LHCN-M2 (cell line): ENCODE data around the gene COA8. TPM values are rescaled to one million over a fixed set of nuclear protein-coding genes. Genes with fewer than 3 reads are reported as not detected.
A peak's percentile ranks its signal among the peaks of the same experiment; 100 is the strongest.

Experiments
- DNase-seq: peaks from one replicate; pipeline ENCODE4 v3.0.0-alpha.2; 2012; ENCODE audit warnings: low read depth
- total RNA-seq: library from RNA; depleted of rRNA; stranded (reverse); fragments of >200 nt; gene quantifications from 2 replicates; pipeline ENCODE4 v1.2.3, GENCODE V29; 2014

COA8 gene
- total RNA-seq, 1 experiment from 2014 or later: 43.7 TPM

GRCh38 chr14:103547941-103548462, 14.8 kb upstream of the COA8 start:
- no peak for DNase-seq

GRCh38 chr14:103548463-103549351, 14.1 kb upstream of the COA8 start:
- DNase-seq: no peak

- no peak for DNase-seq
These were observed 13.1 kb upstream of the COA8 start for GRCh38 chr14:103549361-103550311.

GRCh38 chr14:103550451-103551337, 12.1 kb upstream of the COA8 start:
- no peak for DNase-seq

GRCh38 chr14:103551338-103551762, 11.4 kb upstream of the COA8 start:
- DNase-seq: no peak

- DNase-seq: peak; percentile 73
These were observed 10.5 kb upstream of the COA8 start for GRCh38 chr14:103552011-103552845.

- no peak for DNase-seq
These were observed 9.9 kb upstream of the COA8 start for GRCh38 chr14:103552846-103553210.

- DNase-seq: no peak
These were observed 7.0 kb upstream of the COA8 start for GRCh38 chr14:103555559-103556337.

- no peak for DNase-seq
These were observed 5.6 kb upstream of the COA8 start for GRCh38 chr14:103556946-103557758.

GRCh38 chr14:103558071-103558882, 4.5 kb upstream of the COA8 start:
- no peak for DNase-seq

GRCh38 chr14:103559766-103560165, 3.0 kb upstream of the COA8 start:
- DNase-seq: no peak

- no peak for DNase-seq
These were observed 2.1 kb upstream of the COA8 start for GRCh38 chr14:103560691-103561090.

- peak; percentile 58 for DNase-seq
These were observed 1.2 kb upstream of the COA8 start for GRCh38 chr14:103561381-103562178.

GRCh38 chr14:103562179-103562428, 656 bp upstream of the COA8 start:
- peak; percentile 59 for DNase-seq

GRCh38 chr14:103563226-103563620, 463 bp downstream of the COA8 start:
- DNase-seq: no peak

- no peak for DNase-seq
These were observed 1.2 kb downstream of the COA8 start for GRCh38 chr14:103563844-103564505.
